Breast epithelium (tissue), 4 donors: ENCODE data around the gene ST6GALNAC6. TPM values are rescaled to one million over a fixed set of nuclear protein-coding genes. Genes with fewer than 3 reads are reported as not detected.

ENCODE experiments used
- DNase-seq, 2 donors: peaks; one replicate each; pipeline ENCODE4 v3.0.0-alpha.2; 2019; ENCODE audit warnings: low spot score in 2 of 2
- H3K27ac ChIP-seq, 2 donors: fragments of 200-600 bp; sonication (generic) in 1 of 2; one replicate each; pipeline ENCODE4 v1.5.1; 2016 to 2019; ENCODE audit warnings: mild to moderate bottlenecking in 1 of 2
- H3K27me3 ChIP-seq, 2 donors: fragments of 200-600 bp; sonication (generic) in 1 of 2; one replicate each; pipeline versions ENCODE4 v1.5.1 to v1.6.0; 2017 to 2019; ENCODE audit warnings: control low read depth in 1 of 2, mild to moderate bottlenecking in 1 of 2
- H3K36me3 ChIP-seq: fragments of 200-600 bp; one replicate; pipeline ENCODE4 v1.5.1; 2019
- H3K4me1 ChIP-seq, 2 donors: fragments of 200-600 bp; sonication (generic); one replicate each; pipeline ENCODE4 v1.5.1; 2016 to 2019; ENCODE audit warnings: control low read depth in 1 of 2
- H3K4me3 ChIP-seq, 3 donors: fragments of 200-600 bp; sonication (generic); 1 replicate in 2 of 3; 2 replicates in 1 of 3; pipeline ENCODE4 v1.5.1; 2016 to 2019; ENCODE audit warnings: mild to moderate bottlenecking in 3 of 3, moderate library complexity in 2 of 3
- H3K9me3 ChIP-seq, 2 donors: fragments of 200-600 bp; sonication (generic) in 1 of 2; one replicate each; pipeline ENCODE4 v1.5.1; 2016 to 2019; ENCODE audit warnings: control low read depth in 1 of 2
- POLR2A ChIP-seq: fragments of 450-650 bp; IDR thresholded peaks from one replicate; pipeline ENCODE4 v1.6.1; 2016; ENCODE audit warnings: antibody characterized with exemption, mild to moderate bottlenecking, moderate library complexity
- POLR2AphosphoS5 ChIP-seq, 3 donors: sonication (generic); formaldehyde crosslinking; IDR thresholded peaks; one replicate each; pipeline ENCODE4 v1.6.1; 2017; ENCODE audit warnings: antibody characterized with exemption in 3 of 3
- intact Hi-C: fragments of 100-400 bp; cut with DNase I; formaldehyde crosslinking; loops from one replicate; pipeline ENCODE4 v1.15.1; 2023; ENCODE audit warnings: low total_unique reads
- total RNA-seq, 3 donors: library from RNA; depleted of rRNA; stranded (reverse); fragments of >200 nt; gene quantifications; one replicate each; pipeline ENCODE4 v1.1.0, GENCODE V29; 2016
- TF ChIP-seq, protein P1 (sequence below), 3 donors: fragments of 450-650 bp; IDR thresholded peaks; one replicate each; pipeline ENCODE4 v1.5.1; 2016 to 2017; ENCODE audit warnings: antibody characterized with exemption in 3 of 3, mild to moderate bottlenecking in 3 of 3, moderate library complexity in 3 of 3

The ST6GALNAC6 gene
- total RNA-seq, 3 donors from 2014 or later, result 61.5 to 175 (median 103) TPM

DNA sequence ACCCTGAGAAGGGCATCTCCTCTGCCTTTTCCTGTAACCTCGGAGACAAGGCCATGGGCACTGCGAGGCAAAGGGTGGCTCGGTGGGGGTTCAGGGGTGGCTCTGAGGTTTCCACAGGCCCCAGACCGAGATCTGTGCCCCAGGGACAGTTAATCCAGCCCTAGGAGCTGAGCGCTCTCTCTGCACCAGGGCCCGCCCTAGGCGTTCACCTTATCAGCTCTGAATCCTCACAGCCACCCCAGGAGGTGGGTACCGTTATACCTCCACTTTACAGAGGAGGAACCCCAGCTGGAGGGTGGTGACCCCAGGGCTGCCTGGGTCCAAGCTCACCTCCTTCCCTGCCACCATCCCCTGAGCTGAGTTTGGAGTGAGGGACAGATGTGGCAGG is 42.7 kb downstream of the ST6GALNAC6 start:
- intact Hi-C loops, result no loop called here
- H3K4me3 ChIP-seq, result no peak overlapping the region
- TF ChIP-seq POLR2AphosphoS5 (IDR thresholded peaks at IDR 0.05), result no peak
- TF ChIP-seq POLR2A, result no peak
- TF ChIP-seq, protein P1, sequence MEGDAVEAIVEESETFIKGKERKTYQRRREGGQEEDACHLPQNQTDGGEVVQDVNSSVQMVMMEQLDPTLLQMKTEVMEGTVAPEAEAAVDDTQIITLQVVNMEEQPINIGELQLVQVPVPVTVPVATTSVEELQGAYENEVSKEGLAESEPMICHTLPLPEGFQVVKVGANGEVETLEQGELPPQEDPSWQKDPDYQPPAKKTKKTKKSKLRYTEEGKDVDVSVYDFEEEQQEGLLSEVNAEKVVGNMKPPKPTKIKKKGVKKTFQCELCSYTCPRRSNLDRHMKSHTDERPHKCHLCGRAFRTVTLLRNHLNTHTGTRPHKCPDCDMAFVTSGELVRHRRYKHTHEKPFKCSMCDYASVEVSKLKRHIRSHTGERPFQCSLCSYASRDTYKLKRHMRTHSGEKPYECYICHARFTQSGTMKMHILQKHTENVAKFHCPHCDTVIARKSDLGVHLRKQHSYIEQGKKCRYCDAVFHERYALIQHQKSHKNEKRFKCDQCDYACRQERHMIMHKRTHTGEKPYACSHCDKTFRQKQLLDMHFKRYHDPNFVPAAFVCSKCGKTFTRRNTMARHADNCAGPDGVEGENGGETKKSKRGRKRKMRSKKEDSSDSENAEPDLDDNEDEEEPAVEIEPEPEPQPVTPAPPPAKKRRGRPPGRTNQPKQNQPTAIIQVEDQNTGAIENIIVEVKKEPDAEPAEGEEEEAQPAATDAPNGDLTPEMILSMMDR (IDR thresholded peaks at IDR 0.05), result no peak
- H3K27ac ChIP-seq, result peak overlapping the region in 1 of 2 donors; percentile 50
- H3K27me3 ChIP-seq, result no peaks in the 10 kb centered on the region
- no peak for DNase-seq
- H3K9me3 ChIP-seq, result no peaks in the 10 kb centered on the region
- no peaks in the 10 kb centered on the region for H3K36me3 ChIP-seq
- H3K4me1 ChIP-seq, result no peaks in the 10 kb centered on the region

DNA sequence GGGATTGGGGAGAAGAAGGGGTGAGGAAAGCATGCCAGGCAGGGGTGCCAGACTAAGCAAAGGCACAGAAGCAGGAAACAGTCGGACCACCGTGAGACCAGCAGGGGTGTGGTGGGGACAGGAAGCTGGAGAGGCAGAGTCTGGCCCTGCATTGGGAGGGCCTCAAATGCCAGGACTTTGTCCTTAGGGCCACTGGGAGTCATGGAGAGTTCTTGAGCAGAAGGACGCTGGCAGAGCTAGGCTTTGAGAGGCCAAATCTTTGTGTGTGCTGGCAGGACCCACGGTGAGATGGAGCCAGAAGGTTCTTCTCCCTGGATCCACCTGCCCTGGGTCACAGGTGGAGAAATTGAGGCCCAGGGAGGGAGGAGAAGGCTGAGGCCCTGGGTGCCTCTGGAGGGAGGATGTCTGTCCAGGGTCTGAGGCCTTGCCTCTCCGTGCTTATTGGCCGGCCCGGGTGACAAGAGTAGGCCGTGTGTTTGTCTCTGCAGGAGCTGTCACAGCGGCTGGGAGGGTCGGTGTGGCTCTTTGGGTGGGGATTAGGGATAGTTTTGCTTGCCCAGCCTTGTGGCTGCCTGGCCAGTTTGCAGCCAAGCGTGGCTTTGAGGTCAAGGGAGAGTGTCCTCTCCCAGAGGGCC is 43.2 kb downstream of the ST6GALNAC6 start:
- Histone ChIP-seq H3K36me3 (no peaks in the 10 kb centered on the region), H3K27ac (peak overlapping the region in 1 of 2 donors; percentile 50), H3K27me3 (no peaks in the 10 kb centered on the region), H3K4me1 (no peaks in the 10 kb centered on the region), H3K9me3 (no peaks in the 10 kb centered on the region), H3K4me3 (no peak overlapping the region)
- intact Hi-C loops, result no loop called here
- no peak for DNase-seq
- no peak for TF ChIP-seq POLR2A
- TF ChIP-seq POLR2AphosphoS5 (IDR thresholded peaks at IDR 0.05), result no peak
- TF ChIP-seq, protein P1 (IDR thresholded peaks at IDR 0.05), result no peak

DNA sequence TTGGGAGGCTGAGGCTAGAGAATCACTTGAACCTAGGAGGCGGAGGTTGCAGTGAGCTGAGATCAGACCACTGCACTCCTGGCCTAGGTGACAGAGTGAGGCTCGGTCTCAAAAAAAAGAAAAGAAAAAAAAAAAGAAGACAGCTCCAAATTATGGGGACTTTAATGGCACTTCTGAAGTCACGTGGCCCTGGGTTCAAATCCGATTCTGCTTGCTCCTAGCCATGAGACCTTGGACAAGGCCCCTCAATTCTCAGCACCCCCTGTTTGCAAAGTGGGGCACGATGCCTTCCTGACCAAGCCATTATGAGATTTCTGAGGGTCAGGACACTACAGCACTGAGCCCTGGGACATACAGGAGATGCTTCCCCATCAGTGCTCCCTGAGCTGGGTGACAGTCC is 43.9 kb downstream of the ST6GALNAC6 start:
- H3K4me3 ChIP-seq, result no peak overlapping the region
- TF ChIP-seq POLR2AphosphoS5 (IDR thresholded peaks at IDR 0.05) (no peak), POLR2A (no peak)
- TF ChIP-seq, protein P1 (IDR thresholded peaks at IDR 0.05), result no peak
- H3K27ac ChIP-seq, result peak overlapping the region in 1 of 2 donors; percentile 94
- H3K27me3 ChIP-seq, result no peaks in the 10 kb centered on the region
- H3K4me1 ChIP-seq, result no peaks in the 10 kb centered on the region
- no peaks in the 10 kb centered on the region for H3K9me3 ChIP-seq
- DNase-seq, result no peak
- no peaks in the 10 kb centered on the region for H3K36me3 ChIP-seq
- intact Hi-C loops, result no loop called here

DNA sequence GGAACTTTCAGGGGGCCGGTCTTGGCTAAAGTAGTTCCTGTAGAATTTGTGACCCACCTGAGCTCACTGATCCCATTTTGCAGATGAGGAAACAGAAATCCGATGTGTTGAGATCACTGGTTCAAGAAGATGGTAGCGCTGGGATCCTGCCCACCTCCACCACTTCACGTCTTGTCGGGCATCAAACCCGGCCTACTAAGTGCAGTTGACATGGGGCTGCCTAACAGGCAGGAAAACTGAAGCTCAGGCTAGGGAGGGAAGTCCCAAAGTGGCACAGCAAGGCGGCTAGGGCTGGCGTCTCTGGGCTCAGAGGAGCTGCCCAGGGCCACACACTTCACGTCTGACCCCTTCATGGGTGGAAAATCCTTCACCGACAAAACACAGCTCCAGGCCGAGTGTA is 44.4 kb downstream of the ST6GALNAC6 start:
- H3K27ac ChIP-seq, result peak overlapping the region; percentile 76 to 94
- no peak for DNase-seq
- no peaks in the 10 kb centered on the region for H3K9me3 ChIP-seq
- no peaks in the 10 kb centered on the region for H3K4me1 ChIP-seq
- no peaks in the 10 kb centered on the region for H3K27me3 ChIP-seq
- no peaks in the 10 kb centered on the region for H3K36me3 ChIP-seq
- H3K4me3 ChIP-seq, result peak overlapping the region; percentile 61 to 94 (median 64)
- no peak for TF ChIP-seq POLR2A
- TF ChIP-seq POLR2AphosphoS5 (IDR thresholded peaks at IDR 0.05), result no peak
- TF ChIP-seq, protein P1 (IDR thresholded peaks at IDR 0.05), result no peak
- intact Hi-C loops, result no loop called here

DNA sequence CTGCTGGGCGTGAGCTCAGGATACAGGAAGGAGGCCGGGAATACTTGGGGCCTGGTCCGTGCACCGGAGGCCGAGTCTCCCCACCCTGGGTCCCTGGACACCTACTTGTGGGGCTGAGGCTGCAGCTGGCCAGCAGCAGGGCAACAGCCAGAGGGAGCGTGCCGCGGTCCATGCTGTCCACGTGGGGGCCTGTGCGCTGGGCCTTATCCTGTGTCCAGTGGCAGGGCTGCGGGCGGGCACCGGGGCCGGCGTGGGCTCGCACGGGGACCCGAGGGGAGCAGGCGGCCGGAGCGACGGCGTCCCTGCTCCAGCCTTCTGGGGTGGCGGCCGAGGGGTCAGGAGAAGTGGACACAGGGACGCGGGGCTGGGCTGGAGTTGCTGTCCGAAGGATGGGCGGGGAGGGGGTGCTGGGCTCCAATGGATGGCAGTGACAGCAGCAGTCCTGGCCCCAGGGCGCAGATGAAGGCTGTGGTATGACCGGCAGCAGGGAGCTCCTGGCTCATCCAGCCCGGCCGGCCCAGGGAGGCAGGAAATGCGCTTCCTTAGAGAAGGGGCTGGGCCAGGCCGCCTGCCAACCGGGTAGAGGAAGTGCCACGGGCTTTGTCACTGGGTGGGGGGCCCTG is 45.1 kb downstream of the ST6GALNAC6 start, which contains the start of gene ENG:
ENG (minus strand) TSS at position 475 of the 623 bp plus-strand sequence; CDS start at position 172, 303 bp downstream.
- Histone ChIP-seq H3K27me3 (no peaks in the 10 kb centered on the region), H3K36me3 (no peaks in the 10 kb centered on the region), H3K27ac (peak within 1 kb of the TSS; percentile 76 to 94), H3K4me3 (peak within 1 kb of the TSS; percentile 61 to 94 (median 64)), H3K4me1 (no peaks in the 10 kb centered on the region), H3K9me3 (peaks cover 4 to 6% of the 10 kb centered on the region in 2 donors)
- peak; percentile 50 to 65 for DNase-seq
- TF ChIP-seq, protein P1 (IDR thresholded peaks at IDR 0.05), result peak in 1 of 3 donors; percentile 8
- no peak for TF ChIP-seq POLR2A
- intact Hi-C loops, result no loop called here
